ENCODE measurements around the gene ATXN10.

Gene ATXN10

GRCh38 chr22:45777046-45777851, 105.6 kb downstream of the ATXN10 start:
- Histone ChIP-seq H3K36me3 (ENCODE audit: low read length) (no peaks in the 10 kb centered on the region), H3K4me2 (ENCODE audit: low read depth, low read length, poor library complexity, severe bottlenecking) (peak overlapping the region; percentile 87), H3K9ac (ENCODE audit: low read length) (peak overlapping the region; percentile 62), H3K27ac (ENCODE audit: low read depth, low read length) (peak overlapping the region; percentile 100), H4K20me1 (ENCODE audit: low read depth, low read length) (no peaks in the 10 kb centered on the region), H3K9me3 (ENCODE audit: insufficient read depth, low read length) (no peaks in the 10 kb centered on the region), H3K4me3 (ENCODE audit: insufficient read depth, low read length, poor library complexity, severe bottlenecking) (peak overlapping the region; percentile 28), H3K27me3 (ENCODE audit: low read length) (no peaks in the 10 kb centered on the region), H3F3A (ENCODE audit: insufficient read depth) (peaks cover 82% of the 10 kb centered on the region), H3K9me2 (replicated peaks; ENCODE audit: insufficient read depth, low read length) (no peaks in the 10 kb centered on the region), H3K79me2 (ENCODE audit: insufficient read depth, low read length) (peaks cover 32% of the 10 kb centered on the region; the same call in 1 of the 2 replicates), H2AFZ (ENCODE audit: low read depth, low read length, severe bottlenecking) (no peak overlapping the region)
- TF ChIP-seq EZH2phosphoT487 (conservative IDR thresholded peaks at IDR 0.05; ENCODE audit: low read length) (no peak), CTCF (IDR thresholded peaks at IDR 0.05; ENCODE audit: insufficient read depth, low read length, poor library complexity, severe bottlenecking) (no peak)

GRCh38 chr22:45777852-45778375, 106.3 kb downstream of the ATXN10 start:
- peaks cover 38% of the 10 kb centered on the region; the same call in 1 of the 2 replicates for H3K79me2 ChIP-seq (ENCODE audit: insufficient read depth, low read length)
- no peaks in the 10 kb centered on the region for H3K9me3 ChIP-seq (ENCODE audit: insufficient read depth, low read length)
- H3K4me2 ChIP-seq (ENCODE audit: low read depth, low read length, poor library complexity, severe bottlenecking): peak overlapping the region; percentile 87
- no peaks in the 10 kb centered on the region for H3K27me3 ChIP-seq (ENCODE audit: low read length)
- peak overlapping the region; percentile 100 for H3K27ac ChIP-seq (ENCODE audit: low read depth, low read length)
- H3K36me3 ChIP-seq (ENCODE audit: low read length): no peaks in the 10 kb centered on the region
- no peak overlapping the region for H3K4me3 ChIP-seq (ENCODE audit: insufficient read depth, low read length, poor library complexity, severe bottlenecking)
- peak overlapping the region; percentile 62 for H3K9ac ChIP-seq (ENCODE audit: low read length)
- no peaks in the 10 kb centered on the region for H3K9me2 ChIP-seq (replicated peaks; ENCODE audit: insufficient read depth, low read length)
- H3F3A ChIP-seq (ENCODE audit: insufficient read depth): peaks cover 79% of the 10 kb centered on the region
- TF ChIP-seq CTCF (IDR thresholded peaks at IDR 0.05; ENCODE audit: insufficient read depth, low read length, poor library complexity, severe bottlenecking): no peak
- no peak for TF ChIP-seq EZH2phosphoT487 (conservative IDR thresholded peaks at IDR 0.05; ENCODE audit: low read length)
- no peaks in the 10 kb centered on the region for H4K20me1 ChIP-seq (ENCODE audit: low read depth, low read length)
- H2AFZ ChIP-seq (ENCODE audit: low read depth, low read length, severe bottlenecking): no peak overlapping the region

GRCh38 chr22:45781459-45781858, 109.8 kb downstream of the ATXN10 start:
- peaks cover 54% of the 10 kb centered on the region for H3K79me2 ChIP-seq (ENCODE audit: insufficient read depth, low read length)

More at GRCh38 chr22:45781459-45781858, 109.8 kb downstream of the ATXN10 start:
- no peak for TF ChIP-seq CTCF (IDR thresholded peaks at IDR 0.05; ENCODE audit: insufficient read depth, low read length, poor library complexity, severe bottlenecking)
- no peak for TF ChIP-seq EZH2phosphoT487 (conservative IDR thresholded peaks at IDR 0.05; ENCODE audit: low read length)
- Histone ChIP-seq H3K36me3 (ENCODE audit: low read length) (no peaks in the 10 kb centered on the region), H3K4me3 (ENCODE audit: insufficient read depth, low read length, poor library complexity, severe bottlenecking) (no peak overlapping the region), H3K9ac (ENCODE audit: low read length) (peak overlapping the region; percentile 40), H2AFZ (ENCODE audit: low read depth, low read length, severe bottlenecking) (no peak overlapping the region), H3K4me2 (ENCODE audit: low read depth, low read length, poor library complexity, severe bottlenecking) (peak overlapping the region; percentile 24), H4K20me1 (ENCODE audit: low read depth, low read length) (no peaks in the 10 kb centered on the region), H3K9me2 (replicated peaks; ENCODE audit: insufficient read depth, low read length) (no peaks in the 10 kb centered on the region), H3F3A (ENCODE audit: insufficient read depth) (peaks cover 64% of the 10 kb centered on the region), H3K27me3 (ENCODE audit: low read length) (no peaks in the 10 kb centered on the region), H3K9me3 (ENCODE audit: insufficient read depth, low read length) (no peaks in the 10 kb centered on the region), H3K27ac (ENCODE audit: low read depth, low read length) (peak overlapping the region; percentile 100)
